ENCODE measurements around the gene NFKBIZ. TPM values are rescaled to one million over a fixed set of nuclear protein-coding genes. Genes with fewer than 3 reads are reported as not detected.
A peak's percentile ranks its signal among the peaks of the same experiment; 100 is the strongest.

Gene NFKBIZ
- total RNA-seq, 2 experiments from 2014 or later, result 11.8 to 26.6 TPM

GRCh38 chr3:101892648-101893047 is 43.3 kb downstream of the NFKBIZ start:
- Histone ChIP-seq H3K27ac (ENCODE audit: low read depth, low read length, poor library complexity, severe bottlenecking) (no peak overlapping the region), H3K9me2 (ENCODE audit: insufficient read depth, low read length) (no peaks in the 10 kb centered on the region), H3K4me2 (ENCODE audit: low read length) (peak overlapping the region; percentile 12; the same call in 1 of the 2 replicates), H3K36me3 (ENCODE audit: insufficient read depth, low read length) (peaks cover 17% of the 10 kb centered on the region; the same call in 1 of the 2 replicates), H4K20me1 (ENCODE audit: insufficient read depth, low read length) (no peaks in the 10 kb centered on the region), H2AFZ (ENCODE audit: low read length) (peak overlapping the region; percentile 66; the same call in 1 of the 2 replicates), H3K9me3 (ENCODE audit: low read length) (peaks cover 33% of the 10 kb centered on the region), H3K4me1 (ENCODE audit: insufficient read depth, low read length, poor library complexity, severe bottlenecking) (peaks cover 27% of the 10 kb centered on the region), H3K4me3 (ENCODE audit: low read depth, low read length, poor library complexity, severe bottlenecking) (no peak overlapping the region), H3K79me2 (ENCODE audit: insufficient read depth, low read depth, low read length) (no peaks in the 10 kb centered on the region)
- TF ChIP-seq EZH2phosphoT487 (IDR thresholded peaks at IDR 0.05; ENCODE audit: borderline replicate concordance, low read depth, low read length) (no peak), CTCF (conservative IDR thresholded peaks at IDR 0.05; ENCODE audit: low read length) (no peak)
- DNase-seq (ENCODE audit: low spot score), result no peak
- intact Hi-C loops (cut with micrococcal nuclease; ENCODE audit: unreplicated experiment), result no loop called here
- no TSS peak for BruUV-seq (replicated peaks)
- ChIA-PET POLR2A (no interaction called here), CTCF (ENCODE audit: unreplicated experiment) (no interaction called here)

GRCh38 chr3:101896083-101896757 is 46.9 kb downstream of the NFKBIZ start:
- intact Hi-C loops (cut with micrococcal nuclease; ENCODE audit: unreplicated experiment), result no loop called here
- no TSS peak for BruUV-seq (replicated peaks)
- CTCF ChIA-PET (ENCODE audit: unreplicated experiment), result no interaction called here

More at GRCh38 chr3:101896083-101896757, 46.9 kb downstream of the NFKBIZ start:
- POLR2A ChIA-PET, result interaction anchor here (0.9 to 1.4 kb wide), 2 partner anchors 37 to 41 kb away, joined by 5 to 7 read pairs; no protein-coding TSS in a partner anchor
- H3K9me3 ChIP-seq (ENCODE audit: low read length), result peaks cover 36% of the 10 kb centered on the region
- H3K4me1 ChIP-seq (ENCODE audit: insufficient read depth, low read length, poor library complexity, severe bottlenecking), result peaks cover 51% of the 10 kb centered on the region
- DNase-seq (ENCODE audit: low spot score), result no peak
- no peak overlapping the region for H3K4me3 ChIP-seq (ENCODE audit: low read depth, low read length, poor library complexity, severe bottlenecking)
- peaks cover 20% of the 10 kb centered on the region; the same call in 1 of the 2 replicates for H3K36me3 ChIP-seq (ENCODE audit: insufficient read depth, low read length)
- TF ChIP-seq CTCF (conservative IDR thresholded peaks at IDR 0.05; ENCODE audit: low read length), result no peak
- TF ChIP-seq EZH2phosphoT487 (IDR thresholded peaks at IDR 0.05; ENCODE audit: borderline replicate concordance, low read depth, low read length), result no peak
- H3K79me2 ChIP-seq (ENCODE audit: insufficient read depth, low read depth, low read length), result no peaks in the 10 kb centered on the region
- no peak overlapping the region for H3K27ac ChIP-seq (ENCODE audit: low read depth, low read length, poor library complexity, severe bottlenecking)
- H3K9me2 ChIP-seq (ENCODE audit: insufficient read depth, low read length), result no peaks in the 10 kb centered on the region
- H2AFZ ChIP-seq (ENCODE audit: low read length), result no peak overlapping the region
- H4K20me1 ChIP-seq (ENCODE audit: insufficient read depth, low read length), result no peaks in the 10 kb centered on the region
- no peak overlapping the region for H3K4me2 ChIP-seq (ENCODE audit: low read length)
